Measurements from ENCODE around the gene OPCML. TPM values are rescaled to one million over a fixed set of nuclear protein-coding genes. Genes with fewer than 3 reads are reported as not detected.

Gene OPCML
- total and polyA plus RNA-seq, 2 of the 13 experiments (the other 11 are each of a cell fraction or from before 2014, with no cell fraction given), result not detected

- ChIA-PET POLR2A (no interaction called here), CTCF (ENCODE audit: low intra/inter-chr PET ratio, low total read pairs) (no interaction called here)
Observed at GRCh38 chr11:133343951-133344350, 188.3 kb downstream of the OPCML start.

DNA sequence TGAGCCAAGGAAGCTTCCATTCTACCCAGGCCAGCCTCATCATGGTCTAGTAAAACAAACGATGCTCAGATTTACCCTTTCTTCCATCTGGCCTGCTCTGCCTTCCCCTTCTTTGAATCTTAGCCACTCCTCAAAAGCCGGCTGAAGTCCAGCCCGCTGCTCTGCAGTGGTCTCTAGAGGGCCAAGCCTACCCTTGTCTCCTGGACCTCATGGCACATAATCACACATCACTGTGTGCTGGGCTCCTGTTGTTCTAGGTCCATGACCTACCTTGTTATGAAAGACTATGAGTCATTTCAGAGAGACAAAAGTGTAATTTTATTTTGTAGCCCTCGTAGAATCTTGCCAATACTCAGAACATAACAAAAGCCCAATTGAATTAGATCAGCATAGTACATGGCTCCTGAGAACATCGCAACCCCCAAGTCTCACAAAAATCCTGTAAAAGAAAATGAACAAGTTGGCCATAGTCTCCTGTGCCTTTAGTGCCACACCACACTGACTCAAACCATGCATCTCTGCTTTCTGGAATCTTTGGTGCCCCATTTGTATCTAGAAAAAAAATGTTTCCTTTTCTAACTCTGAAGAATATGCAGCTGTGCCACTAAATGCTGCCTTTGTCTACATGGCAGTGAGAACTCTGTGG is 192.7 kb downstream of the OPCML start:
- ATAC-seq, result no peak
- POLR2A ChIA-PET, result no interaction called here
- TF ChIP-seq KLF13 (CRISPR knock-in tag; IDR thresholded peaks at IDR 0.05), result no peak
- TF ChIP-seq ZNF207 (IDR thresholded peaks at IDR 0.05; ENCODE audit: borderline replicate concordance), result no peak
- no peak for TF ChIP-seq SOX13 (IDR thresholded peaks at IDR 0.05)
- no peak for TF ChIP-seq SOX13 (CRISPR knock-in tag; conservative IDR thresholded peaks at IDR 0.05 in 1 of 2, IDR thresholded peaks at IDR 0.05 in 1 of 2)
- TF ChIP-seq NAIF1 (CRISPR knock-in tag; IDR thresholded peaks at IDR 0.05; ENCODE audit: borderline replicate concordance), result no peak
- no peak for TF ChIP-seq ZNF780A (CRISPR knock-in tag; IDR thresholded peaks at IDR 0.05)
- no peak for TF ChIP-seq MBNL3 (CRISPR knock-in tag; conservative IDR thresholded peaks at IDR 0.05)
- no peak for TF ChIP-seq ATF1 (CRISPR knock-in tag; IDR thresholded peaks at IDR 0.05)

More at GRCh38 chr11:133343951-133344350, 188.3 kb downstream of the OPCML start:
- no peak for ATAC-seq
- H3K36me3 ChIP-seq (replicated peaks in 1 of 2; ENCODE audit: control insufficient read depth in 1 of 2, insufficient read depth in 2 of 2, low read length in 2 of 2), result no peaks in the 10 kb centered on the region
- in situ Hi-C loops (cut with HindIII; ENCODE audit: extremely low pct_ligation_motif_present, low pct_unique_long_range_greater_than_20kb), result no loop called here
- no peaks in the 10 kb centered on the region for H3K79me2 ChIP-seq (ENCODE audit: insufficient read depth, low read length)
- no peak overlapping the region for H3K9ac ChIP-seq (ENCODE audit: insufficient read depth, low read depth, low read length)
- H3K4me2 ChIP-seq (ENCODE audit: low read depth, low read length), result no peak overlapping the region
- FAIRE-seq, result no peak
- WGBS (ENCODE audit: low lambda C conversion rate), result 0% methylated on average over 6 of the region's 9 CpGs
- no TSS peak for BruUV-seq (replicated peaks)
- no peaks in the 10 kb centered on the region for H4K20me1 ChIP-seq (ENCODE audit: insufficient read depth, low read length)
- no peaks in the 10 kb centered on the region for H3K9me3 ChIP-seq (ENCODE audit: low read length)
- intact Hi-C loops (cut with micrococcal nuclease; ENCODE audit: unreplicated experiment), result no loop called here
- H3K27ac ChIP-seq (ENCODE audit: extremely low read length, insufficient read depth, low read length), result no peak overlapping the region
- TF ChIP-seq ZNF30 (CRISPR knock-in tag; IDR thresholded peaks at IDR 0.05) (no peak), ZNF510 (CRISPR knock-in tag; IDR thresholded peaks at IDR 0.05; ENCODE audit: low read depth) (no peak), MED13 (CRISPR knock-in tag; IDR thresholded peaks at IDR 0.05) (no peak), ZMYM2 (CRISPR knock-in tag; IDR thresholded peaks at IDR 0.05) (no peak), NFIB (CRISPR knock-in tag; IDR thresholded peaks at IDR 0.05; ENCODE audit: borderline replicate concordance) (no peak), ZNF83 (CRISPR knock-in tag; IDR thresholded peaks at IDR 0.05; ENCODE audit: borderline replicate concordance) (no peak), ZNF441 (CRISPR knock-in tag; IDR thresholded peaks at IDR 0.05; ENCODE audit: borderline replicate concordance) (no peak), THYN1 (CRISPR knock-in tag; IDR thresholded peaks at IDR 0.05; ENCODE audit: borderline replicate concordance, low read depth) (no peak), BRF2 (CRISPR knock-in tag; IDR thresholded peaks at IDR 0.05) (no peak), RBM22 (optimal IDR thresholded peaks at IDR 0.05; ENCODE audit: low read length) (no peak), IKZF4 (CRISPR knock-in tag; IDR thresholded peaks at IDR 0.05; ENCODE audit: borderline replicate concordance, low read depth, not compliant biosample characterization) (no peak), XBP1 (CRISPR knock-in tag; IDR thresholded peaks at IDR 0.05) (no peak)
- DNase-seq (ENCODE audit: low spot score), result no peak
- no peak overlapping the region for H3K4me3 ChIP-seq (replicated peaks in 1 of 3; ENCODE audit: insufficient read depth in 1 of 3, low read depth in 2 of 3, low read length in 3 of 3)
- no peaks in the 10 kb centered on the region for H3K27me3 ChIP-seq (ENCODE audit: control insufficient read depth in 1 of 2, insufficient read depth in 2 of 2, low read length in 2 of 2)
- no peak overlapping the region for H2AFZ ChIP-seq (ENCODE audit: low read length)
- H3K4me1 ChIP-seq (ENCODE audit: insufficient read depth, low read length), result no peaks in the 10 kb centered on the region

More for the DNA sequence above, 192.7 kb downstream of the OPCML start:
- Histone ChIP-seq H3K4me3 (replicated peaks in 1 of 3; ENCODE audit: insufficient read depth in 1 of 3, low read depth in 2 of 3, low read length in 3 of 3) (no peak overlapping the region), H3K27ac (ENCODE audit: extremely low read length, insufficient read depth, low read length) (no peak overlapping the region), H2AFZ (ENCODE audit: low read length) (no peak overlapping the region), H3K9me3 (ENCODE audit: low read length) (no peaks in the 10 kb centered on the region), H3K79me2 (ENCODE audit: insufficient read depth, low read length) (no peaks in the 10 kb centered on the region), H3K9ac (ENCODE audit: insufficient read depth, low read depth, low read length) (no peak overlapping the region), H4K20me1 (ENCODE audit: insufficient read depth, low read length) (no peaks in the 10 kb centered on the region), H3K27me3 (ENCODE audit: control insufficient read depth in 1 of 2, insufficient read depth in 2 of 2, low read length in 2 of 2) (no peaks in the 10 kb centered on the region), H3K4me1 (ENCODE audit: insufficient read depth, low read length) (no peaks in the 10 kb centered on the region), H3K36me3 (replicated peaks in 1 of 2; ENCODE audit: control insufficient read depth in 1 of 2, insufficient read depth in 2 of 2, low read length in 2 of 2) (no peaks in the 10 kb centered on the region), H3K4me2 (ENCODE audit: low read depth, low read length) (no peak overlapping the region)
- 10% methylated on average over 5 of the region's 5 CpGs for WGBS (ENCODE audit: low lambda C conversion rate)
- DNase-seq (ENCODE audit: low spot score) (no peak), FAIRE-seq (no peak)
- intact Hi-C loops (cut with micrococcal nuclease; ENCODE audit: unreplicated experiment), result no loop called here
- CTCF ChIA-PET (ENCODE audit: low intra/inter-chr PET ratio, low total read pairs), result no interaction called here
- in situ Hi-C loops (cut with HindIII; ENCODE audit: extremely low pct_ligation_motif_present, low pct_unique_long_range_greater_than_20kb), result no loop called here
- BruUV-seq (replicated peaks), result no TSS peak

All from HepG2 (cell line).